ENCODE results near the gene GNMT.
"Not testable (repeated sequence)": the region's sequence is repeated elsewhere in the genome, so short reads cannot be mapped to it uniquely, and the experiment has no call there.

Gene GNMT

GRCh38 chr6:42941356-42941755 is 19.2 kb upstream of the GNMT start:
- not testable (repeated sequence) for DNase-seq (ENCODE audit: low read depth)

DNA sequence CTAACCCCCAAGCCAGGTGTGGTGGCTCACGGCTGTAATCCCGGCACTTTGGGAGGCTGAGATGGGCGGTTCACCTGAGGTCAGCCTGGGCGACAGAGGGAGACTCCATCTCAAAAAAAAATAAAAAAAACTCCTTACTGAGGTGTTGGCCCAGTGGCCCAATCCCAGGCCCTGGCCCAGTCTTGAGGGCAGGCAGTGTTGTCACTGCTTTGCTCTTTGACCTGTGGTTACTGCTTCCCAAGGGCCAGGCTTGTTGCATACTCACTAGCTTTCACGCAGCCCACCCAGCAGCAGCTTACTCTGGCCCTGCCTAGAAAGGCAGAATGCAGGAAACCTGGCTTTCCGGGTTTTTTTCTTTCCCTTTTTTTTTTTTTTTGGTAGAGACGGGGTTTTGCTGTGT is 18.1 kb upstream of the GNMT start:
- no peak for DNase-seq (ENCODE audit: low read depth)

DNA sequence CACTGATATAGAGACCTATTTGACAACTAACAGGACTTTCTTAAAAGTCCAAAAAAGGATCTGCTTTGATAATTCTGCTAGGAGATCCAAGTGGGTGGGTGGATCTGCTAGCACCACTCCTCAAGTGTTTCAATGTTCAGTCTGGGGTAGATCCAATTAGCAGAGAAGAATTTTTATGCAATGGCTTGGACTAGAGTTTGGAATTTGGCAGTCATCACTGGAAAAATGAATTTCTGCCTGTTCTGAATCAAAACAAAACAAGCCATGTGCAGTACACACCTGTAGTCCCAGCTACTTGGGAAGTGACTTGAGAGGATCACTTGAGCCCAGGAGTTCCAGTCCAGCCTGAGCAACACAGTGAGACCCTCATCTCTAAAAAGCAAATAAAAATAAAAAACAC is 12.6 kb upstream of the GNMT start:
- DNase-seq (ENCODE audit: low read depth) = no peak

- DNase-seq (ENCODE audit: low read depth) = no peak
Observed at GRCh38 chr6:42952389-42952788, 8.2 kb upstream of the GNMT start.

- not testable (repeated sequence) for DNase-seq (ENCODE audit: low read depth)
Observed at GRCh38 chr6:42954405-42954804, 6.1 kb upstream of the GNMT start.

- DNase-seq (ENCODE audit: low read depth) = no peak
Observed at GRCh38 chr6:42958125-42958524, 2.4 kb upstream of the GNMT start.

DNA sequence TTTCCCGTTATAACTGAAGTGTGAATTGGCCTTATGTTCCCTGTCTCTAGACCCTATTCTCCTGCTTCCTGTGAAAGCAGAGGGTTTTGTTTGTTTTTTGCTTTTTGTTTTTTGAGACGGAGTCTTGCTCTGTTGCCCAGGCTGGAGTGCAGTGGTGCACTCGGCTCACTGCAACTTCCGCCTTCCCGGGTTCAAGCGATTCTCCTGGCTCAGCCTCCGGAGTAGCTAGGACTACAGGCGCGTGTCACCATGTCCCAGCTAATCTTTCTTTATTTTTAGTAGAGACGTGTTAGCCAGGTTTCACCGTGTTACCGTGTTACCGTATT is 674 bp upstream of the GNMT start:
- DNase-seq (ENCODE audit: low read depth) = no peak

- no peak for DNase-seq (ENCODE audit: low read depth)
Observed at GRCh38 chr6:42961020-42961470, 491 bp downstream of the GNMT start.

- no peak for DNase-seq (ENCODE audit: low read depth)
Observed at GRCh38 chr6:42962096-42962495, 1.5 kb downstream of the GNMT start.

- no peak for DNase-seq (ENCODE audit: low read depth)
Observed at GRCh38 chr6:42962502-42963178, 2.1 kb downstream of the GNMT start.

DNA sequence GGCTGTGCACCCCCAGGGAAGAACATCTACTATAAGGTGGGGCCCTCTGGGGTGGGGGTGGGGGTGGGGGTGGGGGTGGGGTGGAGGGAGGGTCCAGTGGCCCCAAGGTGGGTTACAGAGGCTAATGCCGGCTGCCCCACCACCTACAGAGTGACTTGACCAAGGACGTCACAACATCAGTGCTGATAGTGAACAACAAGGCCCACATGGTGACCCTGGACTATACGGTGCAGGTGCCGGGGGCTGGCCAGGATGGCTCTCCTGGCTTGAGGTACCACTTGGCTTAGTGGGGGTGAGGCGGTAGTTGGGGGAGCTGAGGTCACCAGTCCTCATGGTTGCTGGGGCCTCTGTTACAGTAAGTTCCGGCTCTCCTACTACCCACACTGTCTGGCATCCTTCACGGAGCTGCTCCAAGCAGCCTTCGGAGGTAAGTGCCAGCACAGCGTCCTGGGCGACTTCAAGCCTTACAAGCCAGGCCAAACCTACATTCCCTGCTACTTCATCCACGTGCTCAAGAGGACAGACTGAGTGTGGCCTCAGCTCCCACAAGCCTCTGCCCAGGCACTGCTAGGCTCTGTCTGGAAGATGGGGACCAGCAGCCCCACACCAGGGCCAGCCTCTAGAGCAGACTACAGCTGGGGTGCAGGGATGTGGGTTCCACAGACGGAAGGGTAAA is 2.8 kb downstream of the GNMT start:
- DNase-seq (ENCODE audit: low read depth) = no peak

DNA sequence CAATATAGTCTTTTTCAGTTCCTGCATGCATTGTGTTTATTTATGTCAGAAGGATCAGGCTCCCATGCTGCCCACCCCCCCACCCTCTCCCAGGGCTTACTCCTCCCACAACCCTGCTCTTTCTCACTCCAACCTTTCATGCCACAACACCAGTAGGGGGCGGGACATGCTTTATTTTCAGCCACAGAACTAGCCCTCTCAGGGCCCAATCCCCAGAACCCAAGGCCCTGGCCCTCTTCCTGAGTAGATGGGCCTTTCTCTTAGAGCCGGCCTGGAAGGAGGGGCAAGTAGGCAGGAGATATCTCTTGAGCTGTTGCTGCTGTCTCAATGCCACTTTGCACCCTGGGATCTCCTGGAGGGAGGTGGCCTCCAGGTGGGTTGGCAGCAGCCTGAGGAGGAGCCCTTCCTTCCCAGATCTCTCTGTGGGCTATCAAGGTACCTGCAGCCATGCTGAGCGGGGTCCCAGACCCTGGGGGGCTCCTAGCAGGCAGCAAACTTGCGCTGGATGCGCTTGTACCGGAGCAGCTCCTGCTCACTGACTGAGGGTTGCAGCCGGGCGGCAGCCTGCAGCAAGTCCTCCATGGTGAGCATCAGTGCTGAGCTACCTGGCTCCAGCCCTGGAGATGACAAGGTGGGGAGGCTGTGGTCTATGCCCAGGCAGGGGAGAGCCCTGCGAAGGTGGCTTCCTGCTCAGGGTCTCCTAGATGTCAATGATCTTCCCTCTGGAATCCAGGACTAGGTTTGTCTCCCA is 3.5 kb downstream of the GNMT start:
- DNase-seq (ENCODE audit: low read depth) = no peak

DNA sequence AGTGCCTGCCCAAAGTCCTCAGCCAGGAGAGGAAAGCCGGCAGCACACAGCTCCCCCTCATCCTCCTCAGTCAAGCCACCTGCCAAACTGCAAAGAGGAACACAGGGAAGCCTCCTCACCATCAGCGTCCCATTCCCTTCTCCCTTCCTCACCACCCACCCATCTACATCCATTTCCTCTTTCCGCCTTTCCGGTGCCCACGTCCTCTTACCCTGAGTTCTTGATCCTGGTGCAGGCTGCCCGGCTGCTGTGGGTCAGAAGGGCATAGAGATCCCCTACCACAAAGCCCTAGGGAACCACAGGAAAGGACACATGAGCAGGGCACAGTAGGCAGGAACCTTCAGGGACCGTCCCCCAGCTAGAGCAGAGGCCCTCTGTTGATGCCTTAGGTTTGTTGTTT is 6.0 kb downstream of the GNMT start:
- DNase-seq (ENCODE audit: low read depth) = no peak

DNA sequence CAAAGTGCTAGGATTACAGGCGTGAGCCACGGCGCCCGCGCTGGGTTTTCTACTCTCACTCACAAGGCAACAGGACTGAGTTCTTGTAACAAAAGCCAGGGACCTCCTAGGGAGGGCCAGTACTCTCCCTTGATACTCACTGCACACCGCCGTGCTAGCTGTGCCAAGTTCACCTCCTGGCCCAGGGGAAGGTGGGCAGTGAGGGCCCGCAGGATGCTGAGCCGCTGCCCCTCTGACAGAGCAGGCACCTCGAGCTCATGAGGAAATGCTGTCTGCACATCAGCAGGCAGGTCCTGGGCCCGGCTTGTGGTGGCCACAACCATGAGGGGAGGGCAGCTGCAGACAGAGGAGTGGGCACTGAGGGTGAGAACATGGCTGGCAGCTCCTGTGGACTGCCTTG is 6.7 kb downstream of the GNMT start:
- DNase-seq (ENCODE audit: low read depth) = no peak

DNA sequence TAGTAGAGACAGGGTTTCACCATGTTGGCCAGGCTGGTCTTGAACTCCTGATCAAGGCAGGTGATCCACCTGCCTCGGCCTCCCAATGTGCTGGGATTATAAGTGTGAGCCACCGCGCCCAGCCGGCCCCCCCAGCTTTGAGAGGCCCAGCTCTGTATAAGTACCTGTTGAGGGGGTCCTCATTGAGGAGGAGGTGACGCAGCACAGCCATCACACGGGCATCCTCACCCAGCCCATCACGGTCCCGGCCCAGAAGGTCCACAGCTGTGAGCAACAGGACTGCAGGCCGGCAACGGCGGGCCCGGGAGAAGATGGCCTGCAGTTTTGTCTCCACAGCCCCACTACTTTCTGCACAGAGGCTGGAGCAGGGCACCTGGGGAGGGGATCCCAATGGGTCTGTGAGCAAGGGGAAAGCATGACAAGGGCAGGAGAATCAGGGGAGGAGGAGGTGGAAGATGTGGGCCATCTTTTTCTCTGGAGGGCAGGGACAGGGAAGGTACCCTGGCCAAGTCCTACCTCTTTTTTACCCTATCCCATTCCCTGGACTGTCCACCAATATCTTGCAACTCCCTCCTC is 7.7 kb downstream of the GNMT start:
- no peak for DNase-seq (ENCODE audit: low read depth)

DNA sequence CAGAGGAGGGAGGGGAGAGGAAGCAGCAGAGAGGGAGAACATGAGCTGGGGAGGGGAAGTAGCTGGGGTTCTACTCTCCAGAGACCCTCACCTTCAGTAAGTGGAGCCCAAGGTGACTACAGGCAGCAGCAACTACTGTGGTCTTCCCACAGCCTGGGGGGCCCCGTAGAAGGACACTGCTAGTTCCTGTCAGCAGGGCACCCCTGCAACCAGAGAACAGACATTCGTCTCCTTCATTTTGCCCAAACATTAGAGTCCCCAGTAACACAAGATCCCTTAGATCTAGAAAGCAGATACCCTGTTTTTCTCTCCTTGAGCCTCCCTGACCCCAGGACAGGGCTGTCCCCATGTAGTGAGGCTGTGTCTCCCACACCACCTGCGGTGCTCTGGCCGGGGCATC is 8.2 kb downstream of the GNMT start:
- DNase-seq (ENCODE audit: low read depth) = no peak

DNA sequence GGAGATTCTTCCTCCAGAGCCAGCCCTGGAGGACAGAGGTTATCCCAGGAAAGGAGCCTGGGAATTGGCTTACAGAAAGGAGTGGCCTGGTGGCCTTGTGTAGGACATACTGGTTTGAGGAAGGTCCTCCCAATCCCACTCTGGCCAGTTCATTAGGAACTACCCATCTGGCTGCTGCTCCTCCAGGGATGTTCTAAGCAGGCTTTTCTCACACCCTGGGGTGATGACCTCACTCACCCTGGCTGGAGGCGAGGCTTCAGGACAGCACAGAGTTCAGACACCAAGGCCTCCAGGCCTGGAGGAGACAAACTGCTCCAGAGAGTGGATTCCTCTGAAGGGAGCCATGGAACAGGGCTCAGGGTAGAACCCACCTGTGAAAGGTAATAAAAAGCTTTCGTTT is 8.9 kb downstream of the GNMT start:
- no peak for DNase-seq (ENCODE audit: low read depth)

GRCh38 chr6:42969934-42970333 is 9.4 kb downstream of the GNMT start:
- DNase-seq (ENCODE audit: low read depth) = no peak

DNA sequence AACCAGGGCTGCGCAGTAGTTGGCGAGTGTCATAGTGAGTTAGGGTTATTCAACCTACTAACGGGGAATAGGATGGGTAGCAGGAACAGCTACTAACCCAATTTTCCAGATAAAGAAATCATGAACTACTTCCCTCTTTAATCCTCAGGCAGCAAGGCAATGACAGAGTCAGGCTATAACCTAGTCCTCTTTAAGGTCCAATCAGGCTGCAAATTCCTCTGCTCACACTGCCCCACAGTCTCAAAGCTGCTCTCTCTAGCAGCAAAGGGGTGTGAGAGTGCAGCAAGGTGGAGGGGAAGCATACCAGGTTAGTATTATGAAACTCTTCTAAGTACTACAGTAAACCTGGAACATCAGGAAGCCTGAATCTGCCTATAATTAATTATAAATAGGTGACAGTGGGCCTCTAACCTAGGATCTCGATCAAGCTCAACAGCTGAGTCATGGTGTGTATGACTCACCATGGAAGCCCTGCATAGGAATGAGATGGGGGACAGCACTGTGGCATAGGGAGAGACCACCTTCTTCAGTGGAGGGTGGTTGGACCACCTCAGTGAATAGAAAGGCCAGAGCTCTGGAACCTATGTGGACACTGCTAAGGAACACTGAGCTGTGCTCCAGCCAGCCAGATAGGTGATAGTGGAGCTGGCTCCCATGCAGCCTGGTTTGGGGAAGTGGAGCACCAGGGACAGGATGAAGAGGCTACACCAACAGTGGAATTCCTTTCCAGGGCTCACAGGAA is 10.5 kb downstream of the GNMT start:
- DNase-seq (ENCODE audit: low read depth) = no peak

- no peak for DNase-seq (ENCODE audit: low read depth)
Observed at GRCh38 chr6:42971746-42972327, 11.3 kb downstream of the GNMT start.

DNA sequence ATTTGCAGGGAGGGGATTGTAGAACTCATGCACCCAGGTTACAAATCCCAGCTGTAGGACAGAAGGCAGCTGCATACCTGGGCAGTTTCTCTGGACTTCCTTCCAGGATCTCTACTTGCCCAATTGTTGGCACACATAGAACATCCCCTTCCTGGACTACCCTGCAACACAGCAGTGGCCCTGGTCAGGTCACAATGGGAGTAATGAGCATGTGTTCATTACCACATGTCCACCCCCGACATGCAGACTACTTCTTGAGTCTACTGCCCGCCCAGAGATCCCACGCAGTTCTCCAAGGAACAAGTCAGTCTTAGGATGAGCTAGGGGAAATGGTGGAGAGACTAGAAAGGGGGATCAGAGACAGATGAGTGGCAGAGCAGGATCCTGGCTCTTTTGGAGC is 13.4 kb downstream of the GNMT start:
- no peak for DNase-seq (ENCODE audit: low read depth)

GRCh38 chr6:42974919-42975505 is 14.5 kb downstream of the GNMT start:
- DNase-seq (ENCODE audit: low read depth) = no peak

All from GM04503 (cell line).